Spleen (tissue), 11 donors: ENCODE data around the gene YKT6. TPM values are rescaled to one million over a fixed set of nuclear protein-coding genes. Genes with fewer than 3 reads are reported as not detected.
"Not testable (repeated sequence)": the region's sequence is repeated elsewhere in the genome, so short reads cannot be mapped to it uniquely, and the experiment has no call there.

Source experiments
- DNase-seq: peaks from one replicate; pipeline ENCODE4 v3.0.0-alpha.2; 2020
- H3K27ac ChIP-seq, 8 donors: fragments of 200-600 bp; sonication (generic) in 7 of 8; 1 replicate in 4 of 8; 2 replicates in 4 of 8; pipeline versions ENCODE4 v1.5.0 to v1.8.0; 2016 to 2021; ENCODE audit warnings: inconsistent platforms in 4 of 8, mild to moderate bottlenecking in 4 of 8, moderate library complexity in 1 of 8
- H3K27me3 ChIP-seq, 7 donors: fragments of 200-600 bp; sonication (generic) in 6 of 7; replicated peaks in 1 of 7; 1 replicate in 4 of 7; 2 replicates in 3 of 7; pipeline versions ENCODE4 v1.5.0 to v1.8.0; 2016 to 2021; ENCODE audit warnings: inconsistent platforms in 3 of 7, mild to moderate bottlenecking in 1 of 7
- H3K36me3 ChIP-seq, 6 donors: fragments of 200-600 bp; sonication (generic) in 5 of 6; 1 replicate in 4 of 6; 2 replicates in 2 of 6; pipeline versions ENCODE4 v1.5.0 to v1.8.0; 2016 to 2021; ENCODE audit warnings: inconsistent platforms in 2 of 6
- H3K4me1 ChIP-seq, 6 donors: fragments of 200-600 bp; sonication (generic) in 5 of 6; 1 replicate in 3 of 6; 2 replicates in 3 of 6; pipeline versions ENCODE4 v1.5.0 to v1.8.0; 2016 to 2021; ENCODE audit warnings: inconsistent platforms in 3 of 6
- H3K4me3 ChIP-seq, 8 donors: fragments of 200-600 bp; sonication (generic) in 7 of 8; 1 replicate in 4 of 8; 2 replicates in 4 of 8; pipeline versions ENCODE4 v1.5.0 to v1.8.0; 2016 to 2021; ENCODE audit warnings: inconsistent platforms in 4 of 8, mild to moderate bottlenecking in 4 of 8, moderate library complexity in 2 of 8
- H3K9me3 ChIP-seq, 8 donors: fragments of 200-600 bp; sonication (generic) in 7 of 8; 1 replicate in 4 of 8; 2 replicates in 4 of 8; pipeline versions ENCODE4 v1.5.0 to v1.8.0; 2016 to 2021; ENCODE audit warnings: inconsistent platforms in 4 of 8
- POLR2A ChIP-seq, 3 donors: fragments of 450-650 bp; IDR thresholded peaks; one replicate each; pipeline ENCODE4 v1.5.1; 2017; ENCODE audit warnings: antibody characterized with exemption in 3 of 3, mild to moderate bottlenecking in 1 of 3
- POLR2AphosphoS5 ChIP-seq, 3 donors: sonication (generic); formaldehyde crosslinking; IDR thresholded peaks; one replicate each; pipeline ENCODE4 v1.5.1; 2017; ENCODE audit warnings: antibody characterized with exemption in 3 of 3
- WGBS, 5 donors: extraction: QIAGEN DNeasy Blood & Tissue Kit in 3 of 5; methylation state at CpG; one replicate each; pipeline versions ENCODE4 v1.1.5 to v1.1.7; 2013 to 2018; 5-methylcytosine and 5-hydroxymethylcytosine counted together
- intact Hi-C: fragments of 100-400 bp; cut with DNase I; formaldehyde crosslinking; loops from one replicate; pipeline ENCODE4 v1.15.0; 2023; ENCODE audit warnings: low total_unique reads
- polyA plus RNA-seq, 3 donors: library from polyadenylated mRNA; stranded (reverse); fragments of 200-250 nt; gene quantifications; one replicate each; pipeline ENCODE4 v1.2.1, GENCODE V29; 2013
- total RNA-seq, 7 donors: library from RNA; depleted of rRNA in 3 of 7; stranded (reverse); fragments of >200 nt in 3 of 7; fragmentation: NEBNext Ultra II Directional in 4 of 7; extraction: Animal tissue kit (Norgen Biotek cat#: 25700) in 4 of 7; gene quantifications; one replicate each; pipeline versions ENCODE4 v1.1.0 to v1.2.1, GENCODE V29; 2016 to 2021
- TF ChIP-seq, protein P1 (sequence below), 11 experiments: fragments of 200-600 bp in 7 of 11; fragments of 450-650 bp in 4 of 11; sonication (generic) in 4 of 11; IDR thresholded peaks in 8 of 11; conservative IDR thresholded peaks in 3 of 11; 1 replicate in 7 of 11; 2 replicates in 4 of 11; pipeline versions ENCODE4 v1.4.0 to v1.8.0; 2016 to 2021; ENCODE audit warnings: antibody characterized with exemption in 11 of 11, inconsistent platforms in 4 of 11, mild to moderate bottlenecking in 1 of 11
- donor health status: healthy with polysubstance abuse.
- donor health status: DM: no; HTN: no; CAD: no; lungs with moderate emphysema.
- donor health status: DM: no; HTN: no; CAD: no.
- donor health status: Bipolar disorder and iron deficiency.
- donor health status: healthy.
- donor health status: DM: no; HTN: no; CAD: no.
- donor health status: DM: yes; HTN: yes; CAD: no.

The YKT6 gene
- total and polyA plus RNA-seq, 10 donors: 26.9 to 66.4 (median 55.4) TPM

- Histone ChIP-seq H3K4me1 (peaks cover 0 to 13% (median 7%) of the 10 kb centered on the region in 6 donors), H3K36me3 (no peaks in the 10 kb centered on the region), H3K9me3 (peaks cover 0 to 8% (median 0%) of the 10 kb centered on the region in 8 donors), H3K4me3 (no peak overlapping the region), H3K27ac (no peak overlapping the region), H3K27me3 (no peaks in the 10 kb centered on the region)
- 62 to 82% (median 74%) methylated on average over 1 of the region's 1 CpG for WGBS, 5 donors
- intact Hi-C loops: no loop called here
- TF ChIP-seq, protein P1, sequence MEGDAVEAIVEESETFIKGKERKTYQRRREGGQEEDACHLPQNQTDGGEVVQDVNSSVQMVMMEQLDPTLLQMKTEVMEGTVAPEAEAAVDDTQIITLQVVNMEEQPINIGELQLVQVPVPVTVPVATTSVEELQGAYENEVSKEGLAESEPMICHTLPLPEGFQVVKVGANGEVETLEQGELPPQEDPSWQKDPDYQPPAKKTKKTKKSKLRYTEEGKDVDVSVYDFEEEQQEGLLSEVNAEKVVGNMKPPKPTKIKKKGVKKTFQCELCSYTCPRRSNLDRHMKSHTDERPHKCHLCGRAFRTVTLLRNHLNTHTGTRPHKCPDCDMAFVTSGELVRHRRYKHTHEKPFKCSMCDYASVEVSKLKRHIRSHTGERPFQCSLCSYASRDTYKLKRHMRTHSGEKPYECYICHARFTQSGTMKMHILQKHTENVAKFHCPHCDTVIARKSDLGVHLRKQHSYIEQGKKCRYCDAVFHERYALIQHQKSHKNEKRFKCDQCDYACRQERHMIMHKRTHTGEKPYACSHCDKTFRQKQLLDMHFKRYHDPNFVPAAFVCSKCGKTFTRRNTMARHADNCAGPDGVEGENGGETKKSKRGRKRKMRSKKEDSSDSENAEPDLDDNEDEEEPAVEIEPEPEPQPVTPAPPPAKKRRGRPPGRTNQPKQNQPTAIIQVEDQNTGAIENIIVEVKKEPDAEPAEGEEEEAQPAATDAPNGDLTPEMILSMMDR (IDR thresholded peaks at IDR 0.05 in 8 of 11, conservative IDR thresholded peaks at IDR 0.05 in 3 of 11): no peak
- TF ChIP-seq POLR2AphosphoS5 (IDR thresholded peaks at IDR 0.05): no peak
- TF ChIP-seq POLR2A (IDR thresholded peaks at IDR 0.05): no peak
- no peak for DNase-seq
Observed at GRCh38 chr7:44163591-44163990, 37.2 kb upstream of the YKT6 start.

GRCh38 chr7:44167920-44168319 is 32.9 kb upstream of the YKT6 start:
- Histone ChIP-seq H3K4me3 (no peak overlapping the region), H3K4me1 (peaks cover 0 to 13% (median 7%) of the 10 kb centered on the region in 6 donors), H3K36me3 (no peaks in the 10 kb centered on the region), H3K27me3 (no peaks in the 10 kb centered on the region), H3K9me3 (peaks cover 0 to 8% (median 0%) of the 10 kb centered on the region in 8 donors), H3K27ac (no peak overlapping the region)
- no peak for DNase-seq
- intact Hi-C loops: no loop called here
- TF ChIP-seq POLR2AphosphoS5 (IDR thresholded peaks at IDR 0.05) (no peak), POLR2A (IDR thresholded peaks at IDR 0.05) (no peak)
- TF ChIP-seq, protein P1 (IDR thresholded peaks at IDR 0.05 in 8 of 11, conservative IDR thresholded peaks at IDR 0.05 in 3 of 11): no peak

- H3K9me3 ChIP-seq, H3K27me3 ChIP-seq, H3K4me3 ChIP-seq, DNase-seq, intact Hi-C loops, H3K36me3 ChIP-seq, H3K27ac ChIP-seq: not testable (repeated sequence)
- WGBS, 5 donors: 87 to 95% (median 93%) methylated on average over 9 of the region's 9 CpGs
- H3K4me1 ChIP-seq: peaks cover 0 to 13% (median 7%) of the 10 kb centered on the region in 6 donors
Observed at GRCh38 chr7:44171901-44172300, 28.9 kb upstream of the YKT6 start.

GRCh38 chr7:44172352-44172751 is 28.4 kb upstream of the YKT6 start:
- peaks cover 0 to 12% (median 7%) of the 10 kb centered on the region in 6 donors for H3K4me1 ChIP-seq
- peaks cover 0 to 7% (median 0%) of the 10 kb centered on the region in 7 donors for H3K27me3 ChIP-seq
- H3K9me3 ChIP-seq: no peaks in the 10 kb centered on the region
- no peak for TF ChIP-seq POLR2AphosphoS5 (IDR thresholded peaks at IDR 0.05)
- H3K4me3 ChIP-seq: no peak overlapping the region
- no peak overlapping the region for H3K27ac ChIP-seq
- DNase-seq: no peak
- intact Hi-C loops: no loop called here
- no peaks in the 10 kb centered on the region for H3K36me3 ChIP-seq

- Histone ChIP-seq H3K27ac (no peak overlapping the region), H3K4me1 (peaks cover 0 to 6% (median 4%) of the 10 kb centered on the region in 6 donors), H3K36me3 (no peaks in the 10 kb centered on the region), H3K4me3 (no peak overlapping the region), H3K9me3 (no peaks in the 10 kb centered on the region), H3K27me3 (peaks cover 0 to 10% (median 0%) of the 10 kb centered on the region in 7 donors)
- intact Hi-C loops: no loop called here
- WGBS, 5 donors: 83 to 94% (median 93%) methylated on average over 6 of the region's 6 CpGs
- no peak for TF ChIP-seq POLR2AphosphoS5 (IDR thresholded peaks at IDR 0.05)
- TF ChIP-seq POLR2A (IDR thresholded peaks at IDR 0.05): no peak
- TF ChIP-seq, protein P1 (IDR thresholded peaks at IDR 0.05 in 8 of 11, conservative IDR thresholded peaks at IDR 0.05 in 3 of 11): no peak
- DNase-seq: no peak
Observed at GRCh38 chr7:44172803-44173424, 27.9 kb upstream of the YKT6 start.
